Stimulated activated CD4-positive, alpha-beta T cell treated with anti-CD3 and anti-CD28 coated beads, Interleukin-1b, Interleukin-23, amount 100 ng/mL, for 1 hour (primary cell): ENCODE results near the gene RBMS1.

ENCODE experiments used
- DNase-seq, 2 donors: peaks; one replicate each; pipeline ENCODE4 v3.0.0-alpha.2; 2020; ENCODE audit warnings: low read depth in 2 of 2

RBMS1 gene

GRCh38 chr2:160303527-160303926 lies 190.1 kb downstream of the RBMS1 start:
- DNase-seq, result no peak

GRCh38 chr2:160303076-160303475 lies 190.5 kb downstream of the RBMS1 start:
- no peak for DNase-seq

- no peak for DNase-seq
These were observed 192.2 kb downstream of the RBMS1 start for GRCh38 chr2:160301420-160301819.

- DNase-seq, result no peak
These were observed 193.4 kb downstream of the RBMS1 start for GRCh38 chr2:160300203-160300602.

- no peak for DNase-seq
These were observed 194.1 kb downstream of the RBMS1 start for GRCh38 chr2:160299540-160299939.

GRCh38 chr2:160298960-160299359 lies 194.6 kb downstream of the RBMS1 start:
- DNase-seq, result no peak

GRCh38 chr2:160295519-160296207 lies 197.9 kb downstream of the RBMS1 start:
- no peak for DNase-seq

- DNase-seq, result no peak
These were observed 198.7 kb downstream of the RBMS1 start for GRCh38 chr2:160294889-160295288.

GRCh38 chr2:160294339-160294803 lies 199.2 kb downstream of the RBMS1 start:
- DNase-seq, result no peak

GRCh38 chr2:160293391-160294091 lies 200.1 kb downstream of the RBMS1 start:
- no peak for DNase-seq

- no peak for DNase-seq
These were observed 201.4 kb downstream of the RBMS1 start for GRCh38 chr2:160292225-160292624.

GRCh38 chr2:160291382-160291781 lies 202.2 kb downstream of the RBMS1 start:
- no peak for DNase-seq

GRCh38 chr2:160290598-160290997 lies 203.0 kb downstream of the RBMS1 start:
- no peak for DNase-seq

GRCh38 chr2:160289831-160290230 lies 203.8 kb downstream of the RBMS1 start:
- DNase-seq, result no peak

GRCh38 chr2:160289126-160289525 lies 204.5 kb downstream of the RBMS1 start:
- DNase-seq, result no peak

GRCh38 chr2:160288324-160288723 lies 205.3 kb downstream of the RBMS1 start:
- DNase-seq, result no peak

GRCh38 chr2:160287476-160287875 lies 206.1 kb downstream of the RBMS1 start:
- no peak for DNase-seq

GRCh38 chr2:160286551-160286950 lies 207.1 kb downstream of the RBMS1 start:
- DNase-seq, result no peak

- no peak for DNase-seq
These were observed 209.9 kb downstream of the RBMS1 start for GRCh38 chr2:160283675-160284074.

GRCh38 chr2:160282063-160282580 lies 211.5 kb downstream of the RBMS1 start:
- DNase-seq, result no peak

GRCh38 chr2:160281213-160281612 lies 212.4 kb downstream of the RBMS1 start:
- no peak for DNase-seq

- no peak for DNase-seq
These were observed 213.7 kb downstream of the RBMS1 start for GRCh38 chr2:160279813-160280465.

GRCh38 chr2:160278879-160279177 lies 214.8 kb downstream of the RBMS1 start:
- no peak for DNase-seq
